ENCODE measurements around the gene FUT1.
"Not testable (repeated sequence)": the region's sequence is repeated elsewhere in the genome, so short reads cannot be mapped to it uniquely, and the experiment has no call there.

FUT1 gene

DNA sequence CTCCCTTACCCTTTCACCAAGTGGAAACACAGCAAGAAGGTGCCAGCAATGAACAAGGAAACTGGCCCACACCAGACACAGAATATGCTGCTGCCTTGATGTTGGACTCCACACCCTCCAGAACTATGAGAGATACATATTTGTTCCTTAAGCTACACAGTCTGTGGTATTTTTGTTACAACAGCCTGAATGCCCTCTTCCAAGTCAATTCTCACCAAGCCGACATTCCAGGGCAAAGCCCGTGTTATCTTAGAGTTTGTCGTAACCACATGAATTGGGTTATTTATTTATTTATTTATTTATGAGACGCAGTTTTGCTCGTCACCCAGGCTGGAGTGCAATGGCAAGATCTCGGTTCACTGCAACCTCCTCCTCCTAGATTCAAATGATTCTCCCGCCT, 17.8 kb upstream of the FUT1 start:
- FAIRE-seq (no peak), DNase-seq (ENCODE audit: extremely low spot score, insufficient read length, low read depth) (no peak)

GRCh38 chr19:48768994-48769713, 16.7 kb upstream of the FUT1 start:
- DNase-seq (ENCODE audit: extremely low spot score, insufficient read length, low read depth) (no peak), FAIRE-seq (no peak)

DNA sequence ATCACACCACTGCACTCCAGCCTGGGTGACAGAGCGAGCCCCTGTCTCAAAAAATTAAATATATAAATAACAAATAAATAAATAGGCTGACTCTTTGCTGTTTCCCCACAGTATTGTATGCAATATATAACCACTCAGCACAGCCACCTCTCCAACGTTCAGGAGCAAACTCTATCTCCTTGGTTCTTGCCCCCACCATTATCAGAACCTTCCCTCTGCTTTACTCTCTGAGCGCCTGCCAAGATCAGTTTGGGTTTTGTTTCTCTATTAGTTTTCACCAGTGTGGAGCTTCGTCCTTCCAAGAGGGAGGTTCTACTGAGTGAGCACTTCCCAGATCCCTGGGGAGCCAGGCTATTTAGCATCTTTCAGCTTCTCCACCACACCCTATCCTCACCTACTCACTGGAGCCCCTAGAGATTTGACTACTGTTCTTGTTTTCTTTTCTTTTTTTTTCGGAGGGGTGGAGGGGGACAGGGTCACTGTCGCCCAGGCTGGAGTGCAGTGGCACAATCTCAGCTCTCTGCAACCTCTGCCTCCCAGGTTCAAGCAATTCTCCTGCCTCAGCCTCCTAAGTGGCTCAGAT, 15.8 kb upstream of the FUT1 start:
- not testable (repeated sequence) for FAIRE-seq; DNase-seq (ENCODE audit: extremely low spot score, insufficient read length, low read depth)

DNA sequence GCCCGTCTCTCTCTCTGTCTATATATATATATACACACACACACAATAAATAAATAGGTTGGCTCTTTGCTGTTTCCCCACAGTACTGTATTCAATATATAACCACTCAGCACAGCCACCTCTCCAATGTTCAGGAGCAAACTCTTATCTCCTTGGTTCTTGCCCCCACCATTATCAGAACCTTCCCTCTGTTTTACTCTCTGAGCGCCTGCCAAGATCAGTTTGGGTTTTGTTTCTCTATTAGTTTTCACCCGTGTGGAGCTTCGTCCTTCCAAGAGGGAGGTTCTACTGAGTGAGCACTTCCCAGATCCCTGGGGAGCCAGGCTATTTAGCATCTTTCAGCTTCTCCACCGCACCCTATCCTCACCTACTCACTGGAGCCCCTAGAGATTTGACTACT, 13.4 kb upstream of the FUT1 start:
- DNase-seq (ENCODE audit: extremely low spot score, insufficient read length, low read depth); FAIRE-seq: not testable (repeated sequence)

GRCh38 chr19:48760504-48761205, 8.2 kb upstream of the FUT1 start:
- FAIRE-seq (no peak), DNase-seq (ENCODE audit: extremely low spot score, insufficient read length, low read depth) (no peak)

- no peak for DNase-seq (ENCODE audit: extremely low spot score, insufficient read length, low read depth)
- FAIRE-seq: no peak
Observed at GRCh38 chr19:48757741-48758144, 5.3 kb upstream of the FUT1 start.

GRCh38 chr19:48757089-48757675, 4.7 kb upstream of the FUT1 start:
- FAIRE-seq (no peak), DNase-seq (ENCODE audit: extremely low spot score, insufficient read length, low read depth) (no peak)

GRCh38 chr19:48756686-48757085, 4.2 kb upstream of the FUT1 start:
- FAIRE-seq (no peak), DNase-seq (ENCODE audit: extremely low spot score, insufficient read length, low read depth) (no peak)

GRCh38 chr19:48756212-48756611, 3.8 kb upstream of the FUT1 start:
- DNase-seq (ENCODE audit: extremely low spot score, insufficient read length, low read depth) (no peak), FAIRE-seq (no peak)

- FAIRE-seq (no peak), DNase-seq (ENCODE audit: extremely low spot score, insufficient read length, low read depth) (no peak)
Observed at GRCh38 chr19:48755787-48756186, 3.3 kb upstream of the FUT1 start.

GRCh38 chr19:48755084-48755641, 2.7 kb upstream of the FUT1 start, which contains the start of gene FGF21:
Gene FGF21 (plus strand): TSS chr19:48755524. CDS start chr19:48756237, 713 bp downstream.
- FAIRE-seq: no peak

DNA sequence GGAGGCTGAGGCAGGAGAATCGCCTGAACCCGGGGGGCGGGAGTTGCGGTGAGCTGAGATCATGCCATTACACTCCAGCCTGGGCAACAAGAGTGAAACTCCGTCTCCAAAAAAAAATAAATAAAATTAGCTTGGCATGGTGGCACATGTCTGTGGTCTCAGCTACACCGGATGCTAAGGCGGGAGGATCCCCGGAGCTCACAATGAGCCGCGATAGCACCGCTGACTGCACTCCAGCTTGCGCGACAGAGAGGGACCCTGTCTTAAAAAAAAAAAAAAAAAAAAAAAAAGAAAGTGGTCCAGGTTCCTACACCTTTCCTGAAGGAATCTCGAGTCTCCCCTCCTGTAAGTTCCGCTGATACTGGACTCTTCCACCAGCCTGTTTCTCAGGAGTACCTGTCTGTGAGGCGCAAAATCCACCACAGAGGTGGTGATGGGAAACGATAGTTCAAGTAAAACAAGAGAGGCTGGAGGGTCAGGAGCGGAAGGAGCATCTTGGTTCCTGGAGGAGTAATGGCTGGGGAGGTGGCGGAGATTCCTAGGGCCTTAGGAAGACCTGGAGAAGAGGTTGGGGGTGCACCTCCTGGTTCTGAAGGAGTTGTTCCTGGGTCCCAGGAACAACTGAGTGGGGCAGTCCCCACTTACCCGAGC, 471 bp downstream of the FUT1 start:
- no peak for DNase-seq (ENCODE audit: extremely low spot score, insufficient read length, low read depth)
- FAIRE-seq: no peak

More at GRCh38 chr19:48755084-48755641, 2.7 kb upstream of the FUT1 start, which contains the start of gene FGF21:
- DNase-seq (ENCODE audit: extremely low spot score, insufficient read length, low read depth): no peak

- FAIRE-seq: no peak
Observed at GRCh38 chr19:48750771-48751504, 1.5 kb downstream of the FUT1 start.

GRCh38 chr19:48750351-48750750, 2.1 kb downstream of the FUT1 start:
- no peak for DNase-seq (ENCODE audit: extremely low spot score, insufficient read length, low read depth)
- FAIRE-seq: no peak

More at GRCh38 chr19:48750771-48751504, 1.5 kb downstream of the FUT1 start:
- no peak for DNase-seq (ENCODE audit: extremely low spot score, insufficient read length, low read depth)

DNA sequence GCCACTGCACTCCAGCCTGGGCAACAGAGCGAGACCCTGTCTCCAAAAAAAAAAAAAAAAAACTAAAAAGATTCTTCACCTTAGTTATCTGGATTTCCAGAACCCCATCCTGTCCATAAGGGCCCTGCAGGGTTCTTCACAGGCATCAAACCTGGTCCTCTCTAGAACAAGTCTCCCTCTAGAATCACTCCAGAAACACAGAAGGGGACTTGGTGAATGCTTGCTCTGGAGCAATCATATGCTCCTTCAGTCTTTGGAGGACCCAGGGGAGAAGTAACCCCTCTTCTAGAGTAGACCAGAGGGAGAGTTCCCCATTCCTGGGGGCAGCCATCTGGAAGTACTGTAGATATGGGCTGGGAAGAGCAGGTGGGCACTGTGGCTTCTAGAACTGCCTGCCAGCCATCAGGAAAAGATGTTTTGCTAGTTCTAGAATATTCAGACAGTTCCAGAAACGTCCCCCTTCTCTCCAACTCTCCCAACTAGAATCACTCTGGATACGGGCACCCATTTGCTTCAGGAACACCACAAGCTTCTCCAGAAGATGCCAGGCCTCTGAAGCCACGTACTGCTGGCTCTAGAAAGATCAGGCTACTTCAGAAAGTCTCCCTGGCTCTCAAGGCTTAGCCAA, 2.8 kb downstream of the FUT1 start:
- FAIRE-seq (no peak), DNase-seq (ENCODE audit: extremely low spot score, insufficient read length, low read depth) (no peak)

- DNase-seq (ENCODE audit: extremely low spot score, insufficient read length, low read depth): no peak
Observed at GRCh38 chr19:48746738-48747575, 5.5 kb downstream of the FUT1 start, which contains the start of gene IZUMO1. Gene IZUMO1 (minus strand): TSS chr19:48746909. CDS start chr19:48745859, 1,050 bp downstream.

GRCh38 chr19:48746110-48746509, 6.3 kb downstream of the FUT1 start:
- DNase-seq (ENCODE audit: extremely low spot score, insufficient read length, low read depth) (no peak), FAIRE-seq (no peak)

More at GRCh38 chr19:48746738-48747575, 5.5 kb downstream of the FUT1 start, which contains the start of gene IZUMO1:
- no peak for FAIRE-seq

Measured in GM18507 (cell line).